CD4-positive, alpha-beta T cell treated with Interleukin-4 for 1 hour (primary cell): ENCODE results near the gene PLK2.

Source experiments
- DNase-seq, 2 donors: peaks; one replicate each; pipeline ENCODE4 v3.0.0-alpha.2; 2020 to 2022

PLK2 gene

GRCh38 chr5:58460002-58460731, at the start of gene PLK2:
Gene PLK2, minus strand, starts transcription at chr5:58460086. Its CDS starts 127 bp downstream, at chr5:58459959.
- peak; percentile 92 for DNase-seq

GRCh38 chr5:58507715-58508114, 47.8 kb upstream of the PLK2 start:
- DNase-seq, result no peak

GRCh38 chr5:58505971-58506640, 46.2 kb upstream of the PLK2 start:
- DNase-seq, result no peak

GRCh38 chr5:58505502-58505901, 45.6 kb upstream of the PLK2 start:
- DNase-seq, result no peak

- DNase-seq, result no peak
These were observed 44.9 kb upstream of the PLK2 start for GRCh38 chr5:58504766-58505165.

- no peak for DNase-seq
These were observed 43.6 kb upstream of the PLK2 start for GRCh38 chr5:58503390-58504046.

- DNase-seq, result no peak
These were observed 42.0 kb upstream of the PLK2 start for GRCh38 chr5:58501778-58502417.

GRCh38 chr5:58499941-58500340, 40.1 kb upstream of the PLK2 start:
- DNase-seq, result no peak

- DNase-seq, result no peak
These were observed 39.3 kb upstream of the PLK2 start for GRCh38 chr5:58499231-58499630.

- DNase-seq, result no peak
These were observed 38.6 kb upstream of the PLK2 start for GRCh38 chr5:58498340-58498942.

- DNase-seq, result no peak
These were observed 38.0 kb upstream of the PLK2 start for GRCh38 chr5:58497921-58498320.

GRCh38 chr5:58497386-58497785, 37.5 kb upstream of the PLK2 start:
- DNase-seq, result no peak

- no peak for DNase-seq
These were observed 36.6 kb upstream of the PLK2 start for GRCh38 chr5:58496488-58496887.

GRCh38 chr5:58493141-58493540, 33.3 kb upstream of the PLK2 start:
- DNase-seq, result no peak

- peak in 1 of 2 donors; percentile 5 for DNase-seq
These were observed 31.5 kb upstream of the PLK2 start, which contains the start of gene GAPT for GRCh38 chr5:58491216-58491892. Gene GAPT, plus strand, starts transcription at chr5:58491435. Its CDS starts 3,102 bp downstream, at chr5:58494537.

GRCh38 chr5:58490402-58491050, 30.6 kb upstream of the PLK2 start:
- no peak for DNase-seq

GRCh38 chr5:58486290-58486689, 26.4 kb upstream of the PLK2 start:
- no peak for DNase-seq

- no peak for DNase-seq
These were observed 24.6 kb upstream of the PLK2 start for GRCh38 chr5:58484505-58484904.

GRCh38 chr5:58482536-58482935, 22.6 kb upstream of the PLK2 start:
- DNase-seq, result no peak

GRCh38 chr5:58481828-58482227, 21.9 kb upstream of the PLK2 start:
- no peak for DNase-seq

- no peak for DNase-seq
These were observed 21.3 kb upstream of the PLK2 start for GRCh38 chr5:58481066-58481676.
